Midbrain (tissue), 1 donor: ENCODE results near the gene STEAP3.

ENCODE experiments used
- DNase-seq: peaks from one replicate; lab custom pipeline; 2025; lab: John Stamatoyannopoulos, UW

Gene STEAP3

DNA sequence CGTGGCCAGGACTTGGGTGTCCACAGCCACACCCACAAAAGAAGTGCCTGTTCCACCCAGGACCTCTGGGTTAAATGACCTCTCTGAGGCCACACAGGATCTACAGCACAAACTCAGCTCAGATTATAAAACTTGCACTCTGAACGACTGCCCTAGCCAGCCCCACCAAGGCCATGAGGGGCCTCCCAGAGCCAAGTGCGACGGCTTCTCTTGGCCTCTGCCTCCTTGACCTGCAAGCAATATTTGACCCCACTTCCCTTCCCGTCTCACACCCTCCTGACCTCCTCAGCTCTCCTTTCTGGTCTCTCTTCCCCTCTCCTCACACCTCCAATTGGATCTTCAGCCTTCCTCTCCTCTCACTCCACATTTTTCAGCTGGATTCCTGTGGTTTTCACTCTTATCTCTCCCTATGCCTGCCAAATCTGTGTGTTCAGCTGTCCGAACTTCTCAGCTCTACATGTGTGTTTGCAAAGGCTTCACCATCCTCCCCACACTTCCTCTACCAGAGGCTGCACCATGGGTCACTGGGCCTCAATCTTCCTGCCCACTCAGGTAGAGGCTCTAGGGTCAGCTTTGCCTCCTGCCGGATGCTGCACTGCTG, 25.3 kb upstream of the STEAP3 start:
- no peak for DNase-seq

DNA sequence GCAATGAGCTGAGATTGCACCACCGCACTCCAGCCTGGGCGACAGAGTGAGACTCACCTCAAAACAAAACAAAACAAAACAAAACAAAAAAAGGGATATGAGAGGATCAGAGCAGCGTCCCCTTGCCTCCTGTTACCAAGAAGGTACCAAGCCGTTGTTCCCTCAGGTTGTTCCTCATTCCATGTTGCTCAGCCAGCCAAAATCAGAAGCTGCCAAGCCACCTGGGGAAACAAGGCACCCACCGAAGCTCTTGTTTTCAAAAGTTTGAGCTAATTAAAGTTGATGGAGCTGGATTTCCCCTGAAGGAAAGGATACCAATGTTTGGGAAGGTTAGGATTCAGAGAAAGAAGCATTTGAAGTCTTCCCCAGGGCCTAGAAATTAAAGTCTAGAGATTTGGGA, 21.8 kb upstream of the STEAP3 start:
- no peak for DNase-seq

DNA sequence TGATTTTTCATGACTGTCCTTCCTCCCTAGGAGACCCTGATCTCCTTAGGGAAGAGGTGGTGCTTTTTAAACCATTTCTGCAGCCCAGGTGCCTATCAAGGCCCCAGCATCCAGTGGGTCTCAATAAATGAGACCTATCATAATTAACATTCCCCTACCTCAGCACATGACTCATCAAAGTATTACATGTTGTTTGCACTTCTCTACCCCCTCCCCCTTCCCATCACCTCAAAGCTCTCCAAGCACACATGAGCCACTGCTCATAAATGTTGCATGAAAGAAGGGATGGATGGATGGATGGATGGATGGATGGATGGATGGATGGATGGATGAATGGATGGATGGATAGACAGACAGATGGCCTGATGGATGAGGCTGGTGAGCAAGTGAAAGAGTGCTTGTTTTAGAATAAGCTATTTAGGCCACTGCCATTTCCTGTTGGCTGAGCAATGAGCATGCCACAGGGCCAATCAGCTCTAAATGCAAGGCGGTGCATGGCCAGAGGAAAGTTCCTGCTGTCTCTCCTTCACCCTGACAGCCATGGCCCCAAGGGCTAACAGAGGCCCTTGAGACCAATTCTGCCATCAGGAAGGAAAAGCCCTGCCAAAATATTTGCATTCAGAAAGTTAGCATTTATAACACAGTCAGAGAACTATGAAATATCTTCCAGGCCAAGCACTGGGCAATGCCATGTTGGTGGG, 20.9 kb upstream of the STEAP3 start:
- DNase-seq = no peak

DNA sequence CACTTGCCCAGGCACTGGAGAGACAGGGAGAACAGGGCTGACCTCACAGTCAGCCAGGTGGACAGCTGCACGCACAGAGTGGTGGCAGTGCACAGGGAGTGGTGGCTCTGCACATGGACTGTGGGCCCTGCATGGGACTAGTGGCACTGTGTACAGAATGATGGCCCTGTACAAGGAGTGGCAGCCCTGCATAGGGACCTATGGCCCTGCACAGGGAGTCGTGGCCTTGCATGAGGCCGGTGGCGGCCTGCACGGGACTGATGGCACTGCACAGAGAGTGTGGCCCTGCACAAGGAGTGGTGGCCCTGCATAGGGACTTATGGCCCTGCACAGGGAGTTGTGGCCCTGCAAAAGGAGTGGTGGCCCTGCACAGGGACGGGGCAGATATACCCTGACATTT, 19.1 kb upstream of the STEAP3 start:
- no peak for DNase-seq

DNA sequence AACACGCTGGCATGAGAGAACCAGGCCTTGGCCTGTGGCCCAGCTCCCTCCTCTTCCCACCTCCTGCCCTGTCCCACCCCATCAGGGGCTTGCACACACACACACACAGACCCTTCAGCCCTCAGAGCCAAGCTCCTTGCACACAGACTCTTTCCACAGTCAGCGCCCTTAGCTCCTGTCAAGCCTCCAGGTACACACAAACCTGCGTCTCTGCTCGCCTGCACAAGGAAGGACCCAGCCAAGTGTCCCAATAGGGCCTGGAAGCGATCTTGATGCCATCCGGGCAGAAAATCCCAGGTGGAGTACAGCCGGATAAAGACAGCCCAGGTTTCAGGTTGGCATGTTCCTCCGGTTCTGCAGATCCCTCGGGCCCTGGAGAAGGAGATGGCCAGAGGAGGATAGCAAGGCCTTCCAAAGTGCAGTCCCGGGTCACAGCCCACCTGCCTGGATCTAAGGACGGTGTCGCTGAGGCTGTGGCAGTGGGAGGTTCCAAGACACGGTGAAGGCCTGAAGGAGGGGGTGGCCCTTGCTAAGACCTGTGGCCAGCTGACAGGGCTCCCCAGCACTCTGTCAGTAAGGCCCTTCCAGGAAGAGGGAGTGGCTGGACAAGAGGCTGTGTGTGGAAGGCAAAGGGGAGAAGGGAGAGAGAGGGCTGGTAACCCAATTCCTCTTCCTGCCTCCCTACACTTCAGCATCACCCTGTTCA, 18.5 kb upstream of the STEAP3 start:
- no peak for DNase-seq

DNA sequence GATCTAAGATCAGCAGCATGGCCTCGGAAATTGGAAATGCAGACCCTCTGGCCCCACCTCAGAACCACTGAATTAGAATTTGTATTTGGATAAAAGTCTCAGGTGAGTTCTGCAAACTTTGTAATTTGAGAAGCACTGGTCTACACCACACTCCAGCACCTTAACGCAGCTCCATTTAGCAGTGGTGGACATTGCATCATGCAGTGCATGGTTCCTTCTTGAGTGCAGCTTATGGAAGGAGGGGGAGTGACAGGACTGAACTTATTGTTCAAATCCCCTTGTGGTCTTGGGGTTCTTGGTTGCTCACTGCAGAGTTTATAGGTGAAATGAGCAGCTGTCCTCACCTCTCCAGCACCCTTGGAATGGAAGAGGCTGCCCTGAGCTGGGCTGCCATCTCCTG, 17.4 kb upstream of the STEAP3 start:
- no peak for DNase-seq

DNA sequence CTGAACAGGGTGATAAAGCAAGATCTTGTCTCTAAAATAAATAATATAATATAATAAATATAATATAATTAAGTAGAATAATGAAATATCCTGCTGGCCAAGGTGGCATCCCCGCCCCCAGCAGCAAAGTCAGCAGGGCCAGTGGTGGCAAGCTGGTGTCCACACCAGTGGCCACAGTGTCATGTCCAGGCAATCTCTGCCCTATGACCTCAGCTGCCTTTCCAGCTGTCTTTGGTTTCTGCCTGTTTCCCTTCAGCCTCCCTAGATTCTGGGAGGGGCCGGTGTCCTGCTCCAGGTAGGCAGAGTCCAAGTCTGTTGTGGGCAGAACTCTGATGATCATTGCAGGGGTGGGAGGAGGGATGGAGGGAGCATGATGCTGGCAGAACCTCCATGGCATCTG, 16.2 kb upstream of the STEAP3 start:
- DNase-seq = no peak

DNA sequence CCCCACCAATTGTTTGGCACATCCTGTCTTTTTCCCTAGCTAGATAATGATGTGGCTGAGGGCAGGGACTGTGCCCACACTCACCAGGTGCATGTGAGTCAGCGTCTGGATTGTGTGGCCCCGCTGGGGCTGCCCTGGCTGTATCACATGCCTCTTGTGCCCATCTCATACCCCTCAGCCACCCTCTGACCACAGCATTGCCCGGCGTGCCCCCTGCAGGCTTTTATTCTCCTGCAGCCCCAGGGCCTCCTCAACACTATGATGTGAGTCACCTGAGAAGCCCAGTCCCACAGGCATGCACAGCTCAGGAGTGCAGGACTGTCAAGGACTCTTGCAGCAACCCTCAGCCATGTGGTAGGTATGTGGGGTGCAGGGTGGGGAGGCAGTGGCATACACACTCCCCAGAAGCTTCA, 14.8 kb upstream of the STEAP3 start:
- no peak for DNase-seq

DNA sequence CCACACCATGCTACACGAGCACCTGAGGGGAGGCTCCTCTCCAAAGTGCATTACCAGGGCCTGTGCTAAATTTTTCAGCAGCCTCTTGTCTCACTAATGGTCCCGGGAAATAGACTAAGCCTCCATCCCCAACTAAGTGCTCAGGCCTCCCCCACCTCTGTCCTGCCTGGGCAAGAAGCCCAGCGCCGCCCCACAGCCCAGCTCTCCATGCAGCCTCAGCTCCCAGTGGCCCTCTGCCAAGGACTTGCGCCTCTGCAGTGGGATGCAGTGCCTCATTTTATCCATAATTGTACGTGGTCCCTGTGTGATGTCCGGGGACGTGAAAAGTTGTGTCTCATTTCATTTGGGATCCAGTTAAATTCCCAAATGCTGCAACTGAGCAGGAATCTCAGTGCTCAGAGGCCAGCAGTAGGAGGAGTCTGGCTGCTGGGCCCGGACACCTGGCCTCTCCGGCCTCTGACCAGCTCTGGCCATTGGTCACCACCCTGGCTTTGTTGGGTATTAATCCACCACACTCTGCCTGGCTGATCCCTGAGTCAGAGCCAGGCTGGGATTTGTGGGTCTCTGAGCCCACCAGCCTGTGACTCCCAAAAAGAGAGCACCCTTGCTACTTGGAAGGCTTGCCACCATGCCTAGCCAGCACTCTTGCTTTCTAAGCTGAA, 11.4 kb upstream of the STEAP3 start:
- DNase-seq = no peak

DNA sequence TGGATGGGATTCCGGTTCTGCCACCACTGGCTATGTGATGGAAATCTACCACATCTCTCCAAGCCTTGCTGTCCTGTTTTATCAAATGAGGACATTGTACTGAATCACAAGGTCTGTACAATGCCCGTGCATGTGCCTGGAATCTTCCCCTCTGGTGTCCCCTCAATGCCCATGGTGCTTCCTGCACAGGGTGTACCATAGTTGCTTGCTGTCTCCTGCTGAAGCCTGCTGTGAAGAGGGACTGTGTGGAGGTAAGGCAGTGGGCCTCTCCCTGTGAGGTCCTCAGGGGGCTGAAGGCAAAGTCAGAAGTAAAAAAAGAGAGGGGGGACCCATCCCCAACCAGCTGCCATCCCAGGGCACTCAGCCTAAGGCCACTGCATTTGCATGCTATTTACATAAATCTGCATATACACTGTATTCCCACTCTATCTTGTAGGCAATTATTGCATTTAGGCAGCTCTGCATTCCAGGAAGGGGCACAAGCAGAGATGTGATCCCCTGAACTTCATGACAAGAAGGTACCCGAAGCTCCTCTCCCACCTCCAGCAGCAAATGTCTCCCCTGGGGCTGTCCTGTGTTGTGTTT, 9.1 kb upstream of the STEAP3 start:
- no peak for DNase-seq

DNA sequence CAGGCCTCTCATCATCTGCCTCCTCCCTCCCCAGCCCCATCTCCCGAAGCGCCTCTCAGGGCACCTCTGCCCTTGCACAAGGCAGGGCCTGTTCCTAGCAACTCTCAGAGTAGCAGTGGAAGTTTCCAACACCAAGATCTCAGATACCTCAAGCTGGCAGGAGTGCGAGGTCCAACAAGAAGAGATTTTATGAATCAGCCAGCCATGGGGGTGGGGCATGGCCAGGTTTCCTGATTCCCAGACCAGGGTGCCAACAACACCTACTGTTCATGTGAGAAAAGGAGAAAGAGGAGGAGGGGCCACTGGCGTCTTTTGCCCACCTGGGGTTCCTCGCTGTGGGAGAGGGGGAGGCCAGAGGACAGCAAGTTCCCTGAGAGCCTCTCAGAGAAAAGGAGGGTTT, 6.6 kb upstream of the STEAP3 start:
- DNase-seq = no peak

DNA sequence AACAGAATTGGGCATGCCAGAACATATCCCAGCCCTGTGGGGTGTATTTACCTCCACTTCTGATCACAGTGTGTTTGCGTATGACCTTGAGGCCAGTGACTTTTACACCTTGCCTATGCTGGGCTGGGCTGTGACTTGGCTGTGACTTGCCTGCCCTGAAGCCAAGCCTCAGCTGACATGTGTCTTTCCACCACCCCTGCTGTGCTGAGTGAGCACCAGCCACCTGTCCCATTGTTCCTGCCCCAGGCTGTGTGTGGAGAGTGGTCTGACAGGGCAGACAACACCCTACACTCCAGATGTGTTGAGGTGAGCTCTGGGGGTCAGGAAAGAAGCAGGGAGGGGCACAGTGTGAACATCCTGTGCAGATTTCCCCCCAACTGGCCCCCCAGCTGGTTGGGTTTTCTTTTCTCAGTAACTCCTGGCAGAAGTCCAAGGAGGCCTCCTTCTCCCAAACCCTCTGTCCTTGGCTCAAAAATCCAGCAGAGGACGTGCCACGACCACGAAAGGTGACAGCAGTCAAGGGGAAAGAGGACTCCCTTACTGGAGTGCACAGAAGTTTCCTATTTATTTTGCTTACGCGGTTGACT, 5.1 kb upstream of the STEAP3 start:
- no peak for DNase-seq

DNA sequence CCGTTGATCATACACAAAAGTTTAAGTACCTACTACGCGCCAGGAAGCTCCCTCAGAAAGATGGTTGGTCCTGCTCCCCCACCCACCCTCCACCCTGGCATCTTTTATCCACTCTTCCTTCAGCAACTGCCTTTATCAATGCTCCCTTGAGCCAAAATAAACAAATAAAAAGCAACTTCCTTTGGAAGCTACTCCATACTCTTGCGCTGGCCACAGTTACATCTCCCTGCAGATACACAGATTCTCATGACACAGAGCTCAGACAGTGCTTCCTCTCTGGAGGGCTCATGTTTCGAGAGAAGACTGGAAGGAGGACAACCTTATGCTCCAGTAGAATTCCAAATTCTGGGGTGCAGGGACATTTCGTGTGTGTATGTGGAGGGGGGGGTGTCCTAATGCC, 3.8 kb upstream of the STEAP3 start:
- DNase-seq = no peak

DNA sequence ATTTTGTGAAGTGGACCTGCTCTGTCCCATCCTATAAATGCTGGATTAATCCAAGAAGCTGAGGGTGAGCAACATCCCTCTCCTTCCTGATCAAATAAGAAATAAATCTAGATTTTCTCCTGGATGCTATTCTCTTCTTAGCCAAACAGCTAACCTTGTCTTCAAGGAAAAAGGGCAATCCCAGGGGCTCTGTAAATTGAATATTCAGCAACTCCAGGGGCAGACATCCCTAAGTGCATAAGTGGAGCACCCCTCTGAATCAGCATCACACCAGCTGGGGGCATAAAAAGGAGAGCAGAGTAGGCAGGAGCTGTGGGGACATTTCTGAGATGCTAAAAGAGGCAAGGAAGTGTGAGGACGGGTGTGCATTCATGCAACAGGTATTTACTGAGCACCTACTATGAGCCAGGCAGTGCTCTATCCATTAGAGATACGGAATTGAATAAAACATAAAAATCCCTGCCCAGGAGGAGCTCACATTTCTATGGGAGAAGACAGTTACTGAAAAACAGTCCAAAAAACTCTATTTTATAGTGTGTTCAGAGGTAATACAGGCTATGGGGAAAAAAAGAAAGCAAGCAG, 2.8 kb upstream of the STEAP3 start:
- DNase-seq = no peak

DNA sequence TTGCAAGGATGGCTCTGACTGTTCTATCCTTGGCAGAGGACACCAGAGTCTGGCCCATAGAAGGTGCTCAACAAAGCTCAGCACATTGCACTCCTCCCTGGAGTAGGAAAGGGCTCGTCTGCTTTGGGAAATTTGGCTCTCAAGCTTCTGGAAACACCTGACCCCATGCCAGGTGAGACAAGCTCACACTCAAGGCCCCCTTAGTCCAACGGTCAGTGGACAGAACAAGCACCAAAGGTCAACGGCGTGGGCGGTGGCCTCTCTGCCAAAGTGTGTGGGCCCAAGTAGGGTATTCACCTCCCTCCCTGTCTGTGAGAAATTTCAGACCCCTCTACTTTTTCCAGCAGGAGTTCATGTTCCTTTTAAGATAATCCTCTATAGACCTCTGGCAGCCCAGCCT, 2.0 kb upstream of the STEAP3 start:
- no peak for DNase-seq

DNA sequence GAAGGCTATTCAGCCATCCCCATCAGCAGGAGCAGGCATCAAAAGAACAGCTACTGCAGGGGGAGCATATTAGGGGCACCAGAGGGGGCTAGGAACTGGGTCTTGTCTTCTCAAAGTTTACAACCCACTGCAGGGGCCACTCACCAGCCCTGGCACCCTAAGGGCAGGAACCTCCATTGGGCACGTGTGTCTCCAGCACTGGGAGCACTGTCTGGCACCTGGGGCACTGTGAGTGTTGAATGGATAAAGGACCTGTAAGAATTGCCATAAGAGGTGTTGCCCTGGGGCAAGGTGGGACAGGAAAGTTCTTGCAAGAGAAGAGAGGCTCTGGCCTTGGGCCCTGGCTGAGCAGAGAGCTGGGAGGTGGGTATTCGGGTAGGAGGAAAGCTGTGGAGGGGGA, 1.4 kb upstream of the STEAP3 start:
- DNase-seq = no peak

DNA sequence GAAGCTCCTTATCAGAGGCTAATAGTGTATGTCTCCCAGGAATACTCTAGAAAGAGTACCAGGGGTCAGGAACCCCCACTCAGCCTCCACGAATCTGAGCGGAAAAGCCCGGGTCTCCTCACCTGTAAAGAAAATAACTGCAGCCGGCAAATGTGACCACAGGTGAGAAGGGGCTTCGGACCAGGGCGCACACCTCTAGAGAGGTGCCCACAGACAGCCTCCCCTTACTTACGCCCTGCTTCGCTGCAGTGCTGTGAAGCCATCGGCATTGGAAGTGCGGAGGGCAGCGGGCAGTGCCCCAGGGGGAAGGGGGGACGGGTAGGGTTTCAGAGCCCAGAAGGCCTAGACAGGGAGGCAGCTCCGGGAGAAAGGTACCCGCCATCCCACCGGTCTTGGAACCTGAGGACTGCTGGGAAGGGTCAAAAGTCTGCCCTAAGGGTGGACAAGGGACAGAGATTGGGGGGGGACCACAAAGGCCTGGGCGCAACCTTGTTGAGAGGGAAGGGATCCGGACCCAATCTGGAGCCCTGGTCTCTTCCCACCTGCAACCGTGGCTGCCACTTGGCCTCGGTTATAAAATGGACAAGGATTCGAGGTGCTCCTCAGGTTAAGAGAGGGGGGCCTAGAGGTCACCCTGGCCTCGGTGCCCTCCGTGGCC, 642 bp upstream of the STEAP3 start:
- no peak for DNase-seq

DNA sequence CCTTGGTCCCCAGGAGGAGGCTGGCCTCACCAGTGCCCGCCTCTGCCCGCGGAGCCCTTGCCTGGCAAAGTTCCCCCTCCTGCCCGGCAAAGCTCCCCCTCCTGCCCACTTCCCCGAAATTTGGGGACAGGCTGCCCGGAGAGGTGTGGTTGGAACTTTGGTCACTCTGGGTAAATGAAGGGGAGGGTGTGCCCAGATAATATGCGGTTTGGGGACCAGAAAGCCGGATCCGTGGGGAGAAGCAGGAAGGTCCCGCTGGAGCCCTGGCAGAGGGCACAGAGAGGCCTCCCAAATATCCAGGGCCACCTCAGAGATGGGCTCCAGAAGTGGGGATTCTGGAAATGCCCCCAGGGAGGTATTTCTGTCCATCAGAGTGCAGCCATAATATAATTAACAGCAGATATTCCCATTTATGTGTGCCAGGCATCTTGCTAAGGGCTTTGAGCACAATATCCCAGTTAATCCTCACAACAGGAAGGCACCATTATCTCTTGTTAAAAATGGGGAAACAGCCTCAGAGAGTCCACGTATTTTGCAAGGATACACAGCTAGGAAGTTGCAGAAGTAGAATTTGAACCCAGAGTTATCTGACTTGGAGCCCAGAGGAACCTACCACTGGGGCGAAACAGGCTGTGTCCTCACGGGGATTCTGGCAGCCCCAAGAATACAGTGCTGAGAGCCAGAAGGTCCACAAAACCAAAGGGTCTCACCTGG, 914 bp downstream of the STEAP3 start:
- no peak for DNase-seq

DNA sequence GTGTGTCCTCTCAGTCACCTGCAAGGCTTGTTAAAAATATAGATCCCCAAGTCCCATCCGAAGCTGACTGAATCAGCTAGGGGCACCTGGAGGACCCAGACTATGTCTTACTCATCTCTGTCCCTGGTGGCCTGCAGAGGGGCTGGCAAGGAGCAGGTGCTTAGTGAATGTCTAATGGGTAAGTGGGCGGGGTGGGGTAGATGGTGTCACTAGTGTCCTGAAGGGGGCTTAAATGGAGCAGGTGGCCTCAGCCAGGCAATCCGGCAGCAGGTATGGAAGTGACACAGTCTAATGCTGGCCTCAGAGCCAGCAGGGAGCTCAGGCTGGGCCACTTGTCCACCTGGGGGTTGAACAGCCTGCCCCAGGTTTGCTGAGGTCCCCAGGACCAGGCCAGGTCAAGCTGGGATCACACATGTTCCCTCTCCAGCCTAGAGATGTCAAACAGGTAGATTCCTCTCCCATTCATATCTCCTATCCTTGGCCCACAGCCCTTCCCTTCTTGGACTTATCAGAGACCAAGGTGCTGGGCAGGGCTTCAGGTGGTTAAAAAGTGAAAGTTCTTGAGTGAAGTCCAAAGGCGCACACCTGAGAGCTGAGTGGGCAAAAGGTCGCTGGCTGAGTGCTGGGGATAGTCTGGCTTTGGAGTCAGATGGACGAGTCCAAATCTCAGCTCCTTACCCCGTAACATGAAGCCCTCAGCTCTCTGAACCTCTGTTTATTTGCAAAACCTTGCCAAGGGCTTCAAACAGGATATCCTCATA, 1.7 kb downstream of the STEAP3 start:
- no peak for DNase-seq

DNA sequence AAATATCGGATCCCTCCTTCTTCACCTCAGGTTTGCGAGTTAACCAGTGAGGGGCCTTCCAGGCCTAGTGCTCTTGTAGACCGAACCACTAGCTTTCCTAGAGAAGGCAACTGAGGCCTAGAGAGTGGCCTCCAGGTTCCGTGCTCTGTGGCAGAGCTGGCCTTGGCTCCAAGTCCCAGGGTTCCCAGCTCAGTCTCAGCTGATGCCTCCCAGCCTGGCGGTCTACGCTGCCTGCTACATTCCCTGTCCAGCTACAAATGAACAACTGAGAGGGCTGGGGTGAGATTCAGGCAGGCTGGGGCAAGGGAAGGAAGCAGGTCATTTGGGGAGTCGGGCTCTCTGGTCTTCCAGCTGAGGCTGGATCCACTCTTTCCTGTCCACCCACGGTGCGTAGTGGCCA, 2.3 kb downstream of the STEAP3 start:
- no peak for DNase-seq
